ENCODE data around the gene ACOX3.
"Not testable (repeated sequence)": the region's sequence is repeated elsewhere in the genome, so short reads cannot be mapped to it uniquely, and the experiment has no call there.

The ACOX3 gene

DNA sequence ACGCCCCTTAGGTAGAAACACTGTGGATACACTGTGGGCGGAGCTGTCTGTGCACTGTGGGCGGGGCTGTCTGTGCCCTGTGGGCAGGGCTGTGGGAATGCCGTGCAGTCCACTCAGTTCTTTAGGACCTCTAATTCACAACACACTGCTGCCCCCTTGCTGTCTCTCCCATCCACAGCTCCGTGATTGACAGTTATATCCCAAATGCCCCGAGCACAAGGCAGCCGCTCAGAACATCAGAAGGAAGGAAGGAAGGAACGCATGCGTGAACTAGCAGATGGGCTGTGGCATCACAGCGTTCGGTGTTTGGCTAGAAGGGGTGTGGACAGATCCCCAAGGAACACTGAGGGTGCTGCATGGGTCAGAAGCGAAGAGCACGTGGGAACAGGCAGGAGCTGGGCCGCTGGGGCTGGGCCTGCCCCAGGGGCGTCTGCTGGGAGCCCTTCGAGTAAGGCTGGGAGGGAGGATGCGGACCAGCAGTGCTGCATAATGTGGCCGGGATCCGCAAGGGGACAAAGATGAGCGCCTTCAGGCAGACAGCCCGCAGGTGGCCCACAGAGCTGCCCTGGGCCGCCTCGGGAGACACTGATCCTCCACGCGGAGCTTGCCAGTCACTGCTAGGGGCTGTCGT is 29.8 kb downstream of the ACOX3 start:
- DNase-seq (ENCODE audit: insufficient read length), result no peak
- TF ChIP-seq TAF1 (IDR thresholded peaks at IDR 0.05; ENCODE audit: borderline replicate concordance, low read depth, low read length) (no peak), POLR2A (IDR thresholded peaks at IDR 0.05; ENCODE audit: low read depth, low read length) (no peak)
- peak; percentile 38 for FAIRE-seq

GRCh38 chr4:8410066-8410625 is 30.4 kb downstream of the ACOX3 start:
- FAIRE-seq (no peak), DNase-seq (ENCODE audit: insufficient read length) (no peak)
- TF ChIP-seq TAF1 (IDR thresholded peaks at IDR 0.05; ENCODE audit: borderline replicate concordance, low read depth, low read length) (no peak), POLR2AphosphoS5 (IDR thresholded peaks at IDR 0.05; ENCODE audit: low read depth, low read length) (no peak), POLR2A (IDR thresholded peaks at IDR 0.05; ENCODE audit: low read depth, low read length) (no peak)

- TF ChIP-seq TAF1 (IDR thresholded peaks at IDR 0.05; ENCODE audit: borderline replicate concordance, low read depth, low read length) (no peak), POLR2AphosphoS5 (IDR thresholded peaks at IDR 0.05; ENCODE audit: low read depth, low read length) (no peak), POLR2A (IDR thresholded peaks at IDR 0.05; ENCODE audit: low read depth, low read length) (no peak)
These were observed 31.1 kb downstream of the ACOX3 start for GRCh38 chr4:8409264-8410065.

DNA sequence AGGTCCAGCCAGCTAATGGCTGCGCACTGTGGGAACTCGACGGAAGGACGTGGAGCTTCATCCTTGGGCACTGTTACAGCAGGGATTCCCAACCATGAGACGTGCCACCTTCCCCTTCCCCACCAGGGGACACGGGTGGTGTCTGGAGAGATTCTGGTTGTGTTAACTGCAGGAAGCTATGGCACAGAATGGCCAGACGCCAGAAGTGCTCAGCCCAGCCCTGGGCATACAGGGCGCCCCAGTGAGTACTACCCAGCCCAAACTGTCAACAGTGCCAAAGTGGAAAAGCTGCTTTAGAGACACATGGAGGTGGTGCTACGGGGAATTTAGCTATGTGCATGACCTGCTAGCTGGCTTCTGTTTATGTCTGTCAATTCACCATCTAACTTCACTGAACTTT is 32.8 kb downstream of the ACOX3 start:
- DNase-seq (ENCODE audit: insufficient read length) (no peak), FAIRE-seq (no peak)
- TF ChIP-seq POLR2A (IDR thresholded peaks at IDR 0.05; ENCODE audit: low read depth, low read length), result no peak
- no peak for TF ChIP-seq POLR2AphosphoS5 (IDR thresholded peaks at IDR 0.05; ENCODE audit: low read depth, low read length)
- no peak for TF ChIP-seq TAF1 (IDR thresholded peaks at IDR 0.05; ENCODE audit: borderline replicate concordance, low read depth, low read length)

More at GRCh38 chr4:8409264-8410065, 31.1 kb downstream of the ACOX3 start:
- DNase-seq (ENCODE audit: insufficient read length), result no peak
- no peak for FAIRE-seq

DNA sequence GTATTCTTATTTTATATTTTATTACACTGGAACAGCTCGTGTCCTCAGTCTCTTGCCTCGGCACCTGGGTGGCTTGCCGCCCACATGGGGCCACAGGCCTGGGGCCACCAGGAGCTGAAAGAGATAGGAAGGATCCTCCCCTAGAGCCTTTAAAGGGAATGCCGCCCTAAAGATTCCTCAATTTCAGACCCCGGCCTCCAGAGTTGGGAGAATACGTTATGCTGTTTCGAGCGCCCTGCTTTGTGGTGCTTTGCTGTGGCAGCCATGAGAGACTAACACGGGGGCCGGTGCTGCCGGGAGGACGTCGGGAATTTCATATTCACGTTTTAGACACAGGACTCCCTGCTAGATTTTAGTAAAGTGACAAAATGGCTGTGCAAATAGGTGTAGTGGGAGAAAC is 33.2 kb downstream of the ACOX3 start:
- TF ChIP-seq TAF1 (IDR thresholded peaks at IDR 0.05; ENCODE audit: borderline replicate concordance, low read depth, low read length) (no peak), POLR2AphosphoS5 (IDR thresholded peaks at IDR 0.05; ENCODE audit: low read depth, low read length) (no peak), POLR2A (IDR thresholded peaks at IDR 0.05; ENCODE audit: low read depth, low read length) (no peak)
- DNase-seq (ENCODE audit: insufficient read length) (no peak), FAIRE-seq (no peak)

DNA sequence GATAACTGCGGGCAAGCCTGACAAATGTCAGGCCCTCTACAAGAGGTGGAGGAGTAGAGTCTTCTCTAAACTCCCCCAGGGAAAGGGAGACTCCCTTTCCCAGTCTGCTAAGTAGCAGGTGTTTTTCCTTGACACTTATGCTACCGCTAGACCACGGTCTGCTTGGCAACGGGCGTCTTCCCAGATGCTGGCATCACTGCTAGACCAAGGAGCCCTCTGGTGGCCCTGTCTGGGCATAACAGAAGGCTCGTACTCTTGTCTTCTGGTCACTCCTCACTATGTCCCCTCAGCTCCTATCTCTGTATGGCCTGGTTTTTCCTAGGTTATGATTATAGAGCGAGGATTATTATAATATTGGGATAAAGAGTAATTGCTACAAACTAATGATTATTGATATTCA is 33.6 kb downstream of the ACOX3 start:
- FAIRE-seq; DNase-seq (ENCODE audit: insufficient read length): not testable (repeated sequence)

- TF ChIP-seq POLR2A (IDR thresholded peaks at IDR 0.05; ENCODE audit: low read depth, low read length) (no peak), POLR2AphosphoS5 (IDR thresholded peaks at IDR 0.05; ENCODE audit: low read depth, low read length) (no peak), TAF1 (IDR thresholded peaks at IDR 0.05; ENCODE audit: borderline replicate concordance, low read depth, low read length) (no peak)
- DNase-seq (ENCODE audit: insufficient read length), result no peak
- no peak for FAIRE-seq
These were observed 35.0 kb downstream of the ACOX3 start for GRCh38 chr4:8405516-8405875.

DNA sequence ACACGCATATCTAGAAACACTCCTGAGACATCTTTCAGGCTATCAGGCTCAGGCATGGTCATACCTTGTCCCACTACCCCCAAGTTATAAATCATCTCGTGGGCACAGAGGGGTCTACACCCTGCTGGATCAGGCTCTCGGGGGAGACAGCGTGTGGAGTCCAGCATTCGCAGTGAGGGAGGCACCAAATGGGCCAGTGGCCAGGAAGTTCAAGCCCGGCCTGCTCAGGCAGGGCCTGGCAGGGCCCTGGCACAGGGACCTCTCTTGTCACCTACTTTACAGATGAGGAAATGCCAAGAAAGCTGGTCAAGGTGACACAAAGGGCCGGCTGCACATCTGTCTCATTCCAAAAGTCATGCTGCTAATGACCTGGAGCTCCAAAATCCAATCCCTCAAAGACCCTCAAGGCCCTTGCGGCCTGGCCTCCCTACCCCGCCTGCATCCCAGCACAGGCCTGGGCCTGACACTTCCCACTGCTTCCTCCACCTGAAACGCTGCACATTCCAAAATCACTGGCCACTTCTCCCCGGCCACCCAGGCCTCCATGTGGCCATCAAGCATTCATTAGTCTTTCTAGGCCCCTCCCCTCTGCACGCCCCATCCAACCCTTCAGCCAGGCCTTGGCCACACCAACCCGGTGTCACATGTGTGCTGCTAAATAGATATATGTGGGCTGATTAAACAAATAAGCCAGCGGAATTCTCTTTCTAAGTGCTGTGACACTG is 35.6 kb downstream of the ACOX3 start:
- TF ChIP-seq POLR2AphosphoS5 (IDR thresholded peaks at IDR 0.05; ENCODE audit: low read depth, low read length) (no peak), TAF1 (IDR thresholded peaks at IDR 0.05; ENCODE audit: borderline replicate concordance, low read depth, low read length) (no peak), POLR2A (IDR thresholded peaks at IDR 0.05; ENCODE audit: low read depth, low read length) (no peak)
- FAIRE-seq (no peak), DNase-seq (ENCODE audit: insufficient read length) (no peak)

DNA sequence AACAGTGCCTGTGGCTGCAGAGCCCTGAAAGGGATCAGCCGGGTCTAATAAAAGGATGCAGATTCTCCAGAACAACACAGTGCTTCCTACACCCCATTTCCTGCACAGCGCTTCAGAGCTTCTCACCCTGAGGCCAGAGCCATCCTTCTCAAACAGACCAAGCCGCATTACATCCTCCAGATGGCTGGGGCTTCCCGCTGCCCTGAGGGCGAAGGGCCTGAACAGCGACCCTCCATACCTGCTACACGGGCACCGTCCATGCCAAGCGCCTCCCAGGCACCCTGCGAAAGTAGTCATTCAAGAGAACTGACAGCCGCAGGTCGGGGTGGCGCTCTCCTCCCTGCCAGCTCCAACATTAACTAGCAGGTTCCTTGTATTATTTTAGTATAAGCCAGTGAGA is 36.5 kb downstream of the ACOX3 start:
- no peak for DNase-seq (ENCODE audit: insufficient read length)
- TF ChIP-seq POLR2A (IDR thresholded peaks at IDR 0.05; ENCODE audit: low read depth, low read length) (no peak), TAF1 (IDR thresholded peaks at IDR 0.05; ENCODE audit: borderline replicate concordance, low read depth, low read length) (no peak), POLR2AphosphoS5 (IDR thresholded peaks at IDR 0.05; ENCODE audit: low read depth, low read length) (no peak)
- no peak for FAIRE-seq

- DNase-seq (ENCODE audit: insufficient read length) (peak; percentile 68), FAIRE-seq (peak; percentile 50)
- TF ChIP-seq POLR2AphosphoS5 (IDR thresholded peaks at IDR 0.05; ENCODE audit: low read depth, low read length), result no peak
- TF ChIP-seq POLR2A (IDR thresholded peaks at IDR 0.05; ENCODE audit: low read depth, low read length), result no peak
- no peak for TF ChIP-seq TAF1 (IDR thresholded peaks at IDR 0.05; ENCODE audit: borderline replicate concordance, low read depth, low read length)
These were observed 37.3 kb downstream of the ACOX3 start for GRCh38 chr4:8403173-8403753.

GRCh38 chr4:8402640-8403039 is 37.9 kb downstream of the ACOX3 start:
- no peak for DNase-seq (ENCODE audit: insufficient read length)
- no peak for FAIRE-seq
- TF ChIP-seq TAF1 (IDR thresholded peaks at IDR 0.05; ENCODE audit: borderline replicate concordance, low read depth, low read length), result no peak
- TF ChIP-seq POLR2AphosphoS5 (IDR thresholded peaks at IDR 0.05; ENCODE audit: low read depth, low read length), result no peak
- TF ChIP-seq POLR2A (IDR thresholded peaks at IDR 0.05; ENCODE audit: low read depth, low read length), result no peak
